Panc1 (cell line): Measurements from ENCODE around the gene PLAU. TPM values are rescaled to one million over a fixed set of nuclear protein-coding genes. Genes with fewer than 3 reads are reported as not detected.
"Not testable (repeated sequence)": the region's sequence is repeated elsewhere in the genome, so short reads cannot be mapped to it uniquely, and the experiment has no call there.

Experiments used
- ATAC-seq: fragments of 200-7000 bp; cut with Tn5 transposase; 2 replicates; pipeline ENCODE4 v1.9.1; 2020; ENCODE audit warnings: mild to moderate bottlenecking, moderate library complexity
- BruUV-seq: library from RNA; stranded (reverse); fragments of 400-500 nt; replicated peaks from 2 replicates; lab custom pipeline; 2021; lab: Mats Ljungman, UMichigan
- CTCF ChIA-PET: fragments of 300-600 bp; sonication (Branson Sonifier 250); formaldehyde crosslinking; loops from one replicate; lab custom pipeline; 2022; ENCODE audit warnings: antibody characterized with exemption; lab: Charles Lee
- POLR2A ChIA-PET: fragments of 300-600 bp; sonication (Branson Sonifier 250); formaldehyde crosslinking; loops from one replicate; lab custom pipeline; 2022; ENCODE audit warnings: antibody characterized with exemption; lab: Charles Lee
- DNase-seq: peaks from one replicate; pipeline ENCODE4 v3.0.0-alpha.2; 2010; ENCODE audit warnings: low read depth, low spot score
- H3K27ac ChIP-seq: 2 replicates; pipeline ENCODE4 v1.5.1; 2011; ENCODE audit warnings: mild to moderate bottlenecking, low read length, inconsistent platforms
- H3K27me3 ChIP-seq: fragments of 200-500 bp; sonication (Bioruptor generic); 2 replicates; pipeline ENCODE4 v1.6.0; 2014; ENCODE audit warnings: low read length, inconsistent platforms; ENCODE audit not compliant: control insufficient read depth, insufficient read depth
- H3K36me3 ChIP-seq: fragments of 200-500 bp; sonication (Bioruptor generic); 2 replicates; pipeline ENCODE4 v1.5.1; 2014; ENCODE audit warnings: inconsistent platforms, mild to moderate bottlenecking, low read length, moderate library complexity; ENCODE audit not compliant: control insufficient read depth, insufficient read depth
- H3K4me1 ChIP-seq: 2 replicates; pipeline ENCODE4 v1.5.1; 2011; ENCODE audit warnings: inconsistent platforms, mild to moderate bottlenecking, low read length, moderate library complexity; ENCODE audit not compliant: control insufficient read depth, insufficient read depth
- H3K4me3 ChIP-seq, 2 experiments: 2 replicates each; pipeline ENCODE4 v1.5.1; 2011 to 2012; ENCODE audit warnings: low read depth in 2 of 2, low read length in 2 of 2, mild to moderate bottlenecking in 2 of 2, inconsistent platforms in 1 of 2, moderate library complexity in 1 of 2
- H3K9me3 ChIP-seq: fragments of 200-500 bp; sonication (Bioruptor generic); 2 replicates; pipeline ENCODE4 v1.5.1; 2014; ENCODE audit warnings: low read depth, mild to moderate bottlenecking, inconsistent platforms, low read length, moderate library complexity; ENCODE audit not compliant: control insufficient read depth, insufficient read depth
- CTCF ChIP-seq: fragments of 450-650 bp; IDR thresholded peaks from 2 replicates; pipeline ENCODE4 v1.5.1; 2017; ENCODE audit warnings: mild to moderate bottlenecking
- POLR2AphosphoS5 ChIP-seq: IDR thresholded peaks from 2 replicates; pipeline ENCODE4 v1.6.1; 2012; ENCODE audit warnings: mild to moderate bottlenecking, low read depth, low read length, moderate library complexity
- SIN3A ChIP-seq: IDR thresholded peaks from 2 replicates; pipeline ENCODE4 v1.6.1; 2012; ENCODE audit warnings: low read depth, mild to moderate bottlenecking, low read length, moderate library complexity, borderline replicate concordance; ENCODE audit not compliant: insufficient read depth
- TCF7L2 ChIP-seq: IDR thresholded peaks from 2 replicates; pipeline ENCODE4 v1.6.1; 2011; ENCODE audit warnings: mild to moderate bottlenecking, low read depth, low read length, inconsistent platforms
- in situ Hi-C: cut with HindIII; loops from 2 replicates; pipeline ENCODE4 v1.10.0; 2016; ENCODE audit warnings: low sequenced_read_pairs, low pct_unique_long_range_greater_than_20kb
- intact Hi-C: fragments of 100-400 bp; cut with micrococcal nuclease; formaldehyde crosslinking; loops from one replicate; pipeline ENCODE4 v1.10.0; 2022; ENCODE audit not compliant: unreplicated experiment
- total RNA-seq: library from RNA; stranded (reverse); gene quantifications from one replicate; pipeline ENCODE4 v1.2.1, GENCODE V29; 2021; ENCODE audit not compliant: unreplicated experiment
- TF ChIP-seq, protein P1 (sequence below), 2 experiments: IDR thresholded peaks; 2 replicates each; pipeline ENCODE4 v1.6.1; 2011 to 2012; ENCODE audit warnings: low read depth in 2 of 2, control low read depth in 1 of 2, low read length in 1 of 2, mild to moderate bottlenecking in 1 of 2, moderate library complexity in 1 of 2; ENCODE audit not compliant: insufficient read depth in 1 of 2

Gene PLAU
- total RNA-seq, 1 experiment from 2014 or later: 305 TPM

- Histone ChIP-seq H3K27me3 (no peaks in the 10 kb centered on the region), H3K4me1 (peaks cover 46% of the 10 kb centered on the region), H3K9me3 (no peaks in the 10 kb centered on the region), H3K4me3 (no peak overlapping the region), H3K27ac (peak overlapping the region; percentile 42; the same call in 1 of the 2 replicates), H3K36me3 (no peaks in the 10 kb centered on the region)
- DNase-seq (no peak), ATAC-seq (no peak)
- ChIA-PET CTCF (interaction anchor here (0.6 kb wide), 1 partner anchor 95 kb away, joined by 4 read pairs; no protein-coding TSS in a partner anchor), POLR2A (interaction anchor here (0.6 to 0.7 kb wide), 4 partner anchors 16 to 143 kb away, joined by 3 to 7 read pairs (median 4); partner anchors contain the start of gene CAMK2G)
- in situ Hi-C loops (no loop called here), intact Hi-C loops (no loop called here)
- TF ChIP-seq SIN3A: no peak
- no peak for TF ChIP-seq TCF7L2
- no peak for TF ChIP-seq CTCF
- BruUV-seq: no TSS peak
These were observed 20.7 kb upstream of the PLAU start for GRCh38 chr10:73890261-73890660.

GRCh38 chr10:73890830-73891229, 20.1 kb upstream of the PLAU start:
- Histone ChIP-seq H3K27ac (peak overlapping the region; percentile 75; the same call in 1 of the 2 replicates), H3K4me1 (peaks cover 46% of the 10 kb centered on the region)
- in situ Hi-C loops, H3K4me3 ChIP-seq, intact Hi-C loops, BruUV-seq, H3K36me3 ChIP-seq, ATAC-seq, DNase-seq, H3K9me3 ChIP-seq, H3K27me3 ChIP-seq: not testable (repeated sequence)
- ChIA-PET POLR2A (interaction anchor here (0.6 to 0.7 kb wide), 4 partner anchors 12 to 257 kb away, joined by 3 to 4 read pairs (median 3); partner anchors contain the start of gene CAMK2G), CTCF (interaction anchor here (0.6 to 1.5 kb wide), 3 partner anchors 9 to 94 kb away, joined by 3 to 4 read pairs (median 4); no protein-coding TSS in a partner anchor)

DNA sequence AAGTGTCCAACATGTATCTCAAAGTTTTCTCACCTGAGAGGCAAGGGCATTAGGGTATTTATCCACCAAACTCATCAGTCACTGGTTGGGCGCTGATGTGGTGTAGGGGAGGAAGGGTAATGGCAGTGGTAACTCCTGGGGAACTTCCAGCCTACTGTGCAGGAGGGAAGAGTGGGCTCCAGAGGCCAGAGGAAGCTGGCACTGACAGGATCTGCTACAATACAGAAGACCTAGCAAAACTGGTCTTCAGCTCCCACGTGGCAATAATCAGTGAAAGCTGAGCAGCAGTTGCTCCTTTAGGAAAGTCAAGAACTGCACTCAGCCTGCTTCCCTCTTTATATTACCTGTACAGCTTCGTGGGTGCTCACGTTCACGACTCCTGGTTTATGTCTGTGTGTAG, 19.4 kb upstream of the PLAU start:
- ATAC-seq: no peak
- in situ Hi-C loops: no loop called here
- TF ChIP-seq CTCF: no peak
- TF ChIP-seq, protein P1, sequence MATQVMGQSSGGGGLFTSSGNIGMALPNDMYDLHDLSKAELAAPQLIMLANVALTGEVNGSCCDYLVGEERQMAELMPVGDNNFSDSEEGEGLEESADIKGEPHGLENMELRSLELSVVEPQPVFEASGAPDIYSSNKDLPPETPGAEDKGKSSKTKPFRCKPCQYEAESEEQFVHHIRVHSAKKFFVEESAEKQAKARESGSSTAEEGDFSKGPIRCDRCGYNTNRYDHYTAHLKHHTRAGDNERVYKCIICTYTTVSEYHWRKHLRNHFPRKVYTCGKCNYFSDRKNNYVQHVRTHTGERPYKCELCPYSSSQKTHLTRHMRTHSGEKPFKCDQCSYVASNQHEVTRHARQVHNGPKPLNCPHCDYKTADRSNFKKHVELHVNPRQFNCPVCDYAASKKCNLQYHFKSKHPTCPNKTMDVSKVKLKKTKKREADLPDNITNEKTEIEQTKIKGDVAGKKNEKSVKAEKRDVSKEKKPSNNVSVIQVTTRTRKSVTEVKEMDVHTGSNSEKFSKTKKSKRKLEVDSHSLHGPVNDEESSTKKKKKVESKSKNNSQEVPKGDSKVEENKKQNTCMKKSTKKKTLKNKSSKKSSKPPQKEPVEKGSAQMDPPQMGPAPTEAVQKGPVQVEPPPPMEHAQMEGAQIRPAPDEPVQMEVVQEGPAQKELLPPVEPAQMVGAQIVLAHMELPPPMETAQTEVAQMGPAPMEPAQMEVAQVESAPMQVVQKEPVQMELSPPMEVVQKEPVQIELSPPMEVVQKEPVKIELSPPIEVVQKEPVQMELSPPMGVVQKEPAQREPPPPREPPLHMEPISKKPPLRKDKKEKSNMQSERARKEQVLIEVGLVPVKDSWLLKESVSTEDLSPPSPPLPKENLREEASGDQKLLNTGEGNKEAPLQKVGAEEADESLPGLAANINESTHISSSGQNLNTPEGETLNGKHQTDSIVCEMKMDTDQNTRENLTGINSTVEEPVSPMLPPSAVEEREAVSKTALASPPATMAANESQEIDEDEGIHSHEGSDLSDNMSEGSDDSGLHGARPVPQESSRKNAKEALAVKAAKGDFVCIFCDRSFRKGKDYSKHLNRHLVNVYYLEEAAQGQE (IDR thresholded peaks at IDR 0.05; ENCODE audit: insufficient read depth in 1 of 2, low read depth in 2 of 2, low read length in 1 of 2): no peak
- no peak for TF ChIP-seq SIN3A
- no peak for TF ChIP-seq POLR2AphosphoS5
- no peak for TF ChIP-seq TCF7L2
- H3K36me3 ChIP-seq: no peaks in the 10 kb centered on the region
- H3K27ac ChIP-seq: peak overlapping the region; percentile 75
- H3K4me1 ChIP-seq: peaks cover 41% of the 10 kb centered on the region
- BruUV-seq: no TSS peak
- ChIA-PET POLR2A (no interaction called here), CTCF (interaction anchor here (0.9 to 1.5 kb wide), 2 partner anchors 8 to 10 kb away, joined by 3 to 4 read pairs; no protein-coding TSS in a partner anchor)
- H3K9me3 ChIP-seq: no peaks in the 10 kb centered on the region
- no peak for DNase-seq
- intact Hi-C loops: no loop called here
- no peaks in the 10 kb centered on the region for H3K27me3 ChIP-seq
- no peak overlapping the region for H3K4me3 ChIP-seq
